ENCODE measurements around the gene MCRIP2. TPM values are rescaled to one million over a fixed set of nuclear protein-coding genes. Genes with fewer than 3 reads are reported as not detected.

The MCRIP2 gene
- total RNA-seq, 4 donors from 2014 or later: 17.3 to 35.6 (median 28.1) TPM

- H3K4me3 ChIP-seq: peak within 1 kb of the TSS; percentile 55 to 88 (median 65)
- no peak for TF ChIP-seq CTCF (IDR thresholded peaks at IDR 0.05)
- peak in 1 of 4 donors; percentile 66 for TF ChIP-seq POLR2A (IDR thresholded peaks at IDR 0.05)
- H3K36me3 ChIP-seq: peaks cover 17 to 53% (median 19%) of the 10 kb centered on the region in 3 donors
- intact Hi-C loops (cut with DNase I): no loop called here
- peaks cover 57 to 80% (median 58%) of the 10 kb centered on the region in 3 donors for H3K4me1 ChIP-seq
- H3K9me3 ChIP-seq: no peaks in the 10 kb centered on the region
- DNase-seq: peak; percentile 71
- H3K27me3 ChIP-seq: no peaks in the 10 kb centered on the region
- peak within 1 kb of the TSS; percentile 83 to 91 (median 86) for H3K27ac ChIP-seq
- WGBS, 2 donors: 4% methylated on average over 14 of the region's 91 CpGs; no CpG with 5 or more reads in 1 of the 2 donors
Measured at GRCh38 chr16:684071-684794, 42.6 kb downstream of the MCRIP2 start, which contains the start of gene JMJD8. TSS of gene JMJD8 (minus strand) at chr16:684334. CDS start at chr16:684319, 15 bp downstream.

GRCh38 chr16:684961-685696, 43.5 kb downstream of the MCRIP2 start:
- Histone ChIP-seq H3K4me1 (peaks cover 60 to 82% (median 60%) of the 10 kb centered on the region in 3 donors), H3K27ac (peak overlapping the region; percentile 83 to 91 (median 86)), H3K36me3 (peaks cover 17 to 53% (median 19%) of the 10 kb centered on the region in 3 donors), H3K27me3 (no peaks in the 10 kb centered on the region), H3K9me3 (no peaks in the 10 kb centered on the region), H3K4me3 (peak overlapping the region; percentile 55 to 88 (median 65))
- WGBS, 2 donors: 86 to 91% methylated on average over 15 to 20 of the region's 61 CpGs
- no peak for TF ChIP-seq CTCF (IDR thresholded peaks at IDR 0.05)
- no peak for TF ChIP-seq POLR2A (IDR thresholded peaks at IDR 0.05)
- no peak for DNase-seq
- intact Hi-C loops (cut with DNase I): no loop called here

- no peak for DNase-seq
- WGBS, 2 donors: 60% methylated on average over 1 of the region's 10 CpGs
- Histone ChIP-seq H3K27me3 (no peaks in the 10 kb centered on the region), H3K27ac (peak overlapping the region in 1 of 4 donors; percentile 5), H3K9me3 (no peaks in the 10 kb centered on the region), H3K36me3 (peaks cover 17 to 53% (median 19%) of the 10 kb centered on the region in 3 donors), H3K4me3 (no peak overlapping the region), H3K4me1 (peaks cover 61 to 85% (median 64%) of the 10 kb centered on the region in 3 donors)
- TF ChIP-seq CTCF (IDR thresholded peaks at IDR 0.05): peak in 1 of 6 experiments; percentile 40
- TF ChIP-seq POLR2A (IDR thresholded peaks at IDR 0.05): no peak
- intact Hi-C loops (cut with DNase I): no loop called here
Measured at GRCh38 chr16:685967-686366, 44.3 kb downstream of the MCRIP2 start.

- TF ChIP-seq CTCF (IDR thresholded peaks at IDR 0.05) (no peak), POLR2A (IDR thresholded peaks at IDR 0.05) (no peak)
- Histone ChIP-seq H3K4me3 (no peak overlapping the region), H3K27me3 (peaks cover 0 to 2% (median 0%) of the 10 kb centered on the region in 4 donors), H3K27ac (no peak overlapping the region), H3K9me3 (no peaks in the 10 kb centered on the region), H3K36me3 (peaks cover 15 to 49% (median 15%) of the 10 kb centered on the region in 3 donors), H3K4me1 (peaks cover 56 to 85% (median 57%) of the 10 kb centered on the region in 3 donors)
- WGBS, 2 donors: 75 to 94% methylated on average over 2 to 9 of the region's 51 CpGs
- intact Hi-C loops (cut with DNase I): no loop called here
- no peak for DNase-seq
Measured at GRCh38 chr16:686459-687260, 45.0 kb downstream of the MCRIP2 start.

Data from esophagus squamous epithelium (tissue), 5 donors.